DOHH2 (cell line): ENCODE measurements around the gene DAZAP2.

Experiments
- H3F3A ChIP-seq: fragments of 200-600 bp; sonication (generic), shearing (Covaris generic); 2 replicates; pipeline ENCODE4 v1.6.0; 2016; ENCODE audit warnings: antibody characterized with exemption, mild to moderate bottlenecking; ENCODE audit not compliant: control insufficient read depth, insufficient read depth
- H3K27ac ChIP-seq: fragments of 200-600 bp; sonication (generic); 2 replicates; pipeline ENCODE4 v1.5.1; 2014; ENCODE audit warnings: low read depth, mild to moderate bottlenecking, low read length, moderate library complexity
- H3K27me3 ChIP-seq: fragments of 200-600 bp; sonication (generic); 2 replicates; pipeline ENCODE4 v1.6.1; 2014; ENCODE audit warnings: mild to moderate bottlenecking, low read length, mixed read lengths; ENCODE audit not compliant: control insufficient read depth
- H3K36me3 ChIP-seq: fragments of 200-600 bp; sonication (generic); 2 replicates; pipeline ENCODE4 v1.6.1; 2014; ENCODE audit warnings: mild to moderate bottlenecking, low read length, moderate library complexity, mixed read lengths; ENCODE audit not compliant: control insufficient read depth
- H3K4me1 ChIP-seq: fragments of 200-600 bp; sonication (generic); 2 replicates; pipeline ENCODE4 v1.6.1; 2014; ENCODE audit warnings: mild to moderate bottlenecking, low read length, mixed read lengths; ENCODE audit not compliant: control insufficient read depth
- H3K4me2 ChIP-seq: fragments of 200-600 bp; sonication (generic); 2 replicates; pipeline ENCODE4 v1.6.0; 2014; ENCODE audit warnings: mild to moderate bottlenecking, low read length, moderate library complexity
- H3K4me3 ChIP-seq: fragments of 200-600 bp; sonication (generic); 2 replicates; pipeline ENCODE4 v1.5.1; 2014; ENCODE audit warnings: mild to moderate bottlenecking, low read length, mixed read lengths
- H3K79me2 ChIP-seq: fragments of 200-600 bp; sonication (generic); 2 replicates; pipeline ENCODE4 v1.6.1; 2014; ENCODE audit warnings: mild to moderate bottlenecking, low read length, mixed read lengths; ENCODE audit not compliant: control insufficient read depth
- H3K9me2 ChIP-seq: fragments of 200-600 bp; sonication (generic); replicated peaks from 2 replicates; pipeline ENCODE4 v1.6.1; 2014; ENCODE audit warnings: mild to moderate bottlenecking, low read length, mixed read lengths; ENCODE audit not compliant: control insufficient read depth
- H3K9me3 ChIP-seq: fragments of 200-600 bp; sonication (generic); 2 replicates; pipeline ENCODE4 v1.6.1; 2014; ENCODE audit warnings: antibody characterized with exemption, low read length, mixed read lengths; ENCODE audit not compliant: control insufficient read depth, insufficient read depth
- H4K20me1 ChIP-seq: fragments of 200-600 bp; sonication (generic); 2 replicates; pipeline ENCODE4 v1.6.0; 2014; ENCODE audit warnings: low read depth, mild to moderate bottlenecking, antibody characterized with exemption, low read length, moderate library complexity; ENCODE audit not compliant: control insufficient read depth, insufficient read depth
- EZH2phosphoT487 ChIP-seq: fragments of 200-600 bp; sonication (generic); IDR thresholded peaks from 2 replicates; pipeline ENCODE4 v1.6.1; 2017; ENCODE audit warnings: borderline replicate concordance, mild to moderate bottlenecking, antibody characterized with exemption, low read length, moderate library complexity, mixed read lengths
- TF ChIP-seq, protein P1 (sequence below): fragments of 200-600 bp; sonication (generic); IDR thresholded peaks from one replicate; pipeline ENCODE4 v1.5.1; 2014; ENCODE audit warnings: antibody characterized with exemption, mild to moderate bottlenecking, low read depth, low read length; ENCODE audit not compliant: poor library complexity, severe bottlenecking

The DAZAP2 gene

DNA sequence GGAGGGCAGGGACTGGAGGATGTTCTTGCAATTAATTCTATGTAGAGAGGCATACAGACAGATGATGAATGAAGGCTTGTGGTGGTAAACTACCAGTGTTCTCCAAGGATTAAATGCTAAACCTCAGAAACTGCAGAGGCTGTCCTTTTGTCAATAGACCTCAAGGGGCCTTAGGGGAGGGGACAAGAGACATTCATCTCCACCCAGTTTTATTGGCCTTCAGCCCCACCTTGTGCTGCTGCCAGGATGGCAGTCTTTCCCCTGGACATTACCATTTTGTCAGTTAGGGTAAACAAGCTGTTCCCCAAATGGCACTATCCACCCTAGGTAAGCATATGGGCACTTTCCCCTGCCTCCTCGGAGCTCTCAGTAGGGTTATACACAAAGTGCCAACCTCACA is 36.5 kb downstream of the DAZAP2 start:
- Histone ChIP-seq H3K27me3 (peaks cover 24% of the 10 kb centered on the region), H3K79me2 (no peaks in the 10 kb centered on the region), H3K36me3 (no peaks in the 10 kb centered on the region), H4K20me1 (0 out of 2 replicates have a peak, but pooled peaks cover 4% of the 10 kb centered on the region), H3K27ac (no peak overlapping the region), H3K4me1 (peaks cover 12% of the 10 kb centered on the region), H3K9me2 (no peaks in the 10 kb centered on the region), H3K9me3 (no peaks in the 10 kb centered on the region), H3K4me2 (no peak overlapping the region), H3K4me3 (no peak overlapping the region), H3F3A (no peaks in the 10 kb centered on the region)
- TF ChIP-seq EZH2phosphoT487 = no peak
- TF ChIP-seq, protein P1, sequence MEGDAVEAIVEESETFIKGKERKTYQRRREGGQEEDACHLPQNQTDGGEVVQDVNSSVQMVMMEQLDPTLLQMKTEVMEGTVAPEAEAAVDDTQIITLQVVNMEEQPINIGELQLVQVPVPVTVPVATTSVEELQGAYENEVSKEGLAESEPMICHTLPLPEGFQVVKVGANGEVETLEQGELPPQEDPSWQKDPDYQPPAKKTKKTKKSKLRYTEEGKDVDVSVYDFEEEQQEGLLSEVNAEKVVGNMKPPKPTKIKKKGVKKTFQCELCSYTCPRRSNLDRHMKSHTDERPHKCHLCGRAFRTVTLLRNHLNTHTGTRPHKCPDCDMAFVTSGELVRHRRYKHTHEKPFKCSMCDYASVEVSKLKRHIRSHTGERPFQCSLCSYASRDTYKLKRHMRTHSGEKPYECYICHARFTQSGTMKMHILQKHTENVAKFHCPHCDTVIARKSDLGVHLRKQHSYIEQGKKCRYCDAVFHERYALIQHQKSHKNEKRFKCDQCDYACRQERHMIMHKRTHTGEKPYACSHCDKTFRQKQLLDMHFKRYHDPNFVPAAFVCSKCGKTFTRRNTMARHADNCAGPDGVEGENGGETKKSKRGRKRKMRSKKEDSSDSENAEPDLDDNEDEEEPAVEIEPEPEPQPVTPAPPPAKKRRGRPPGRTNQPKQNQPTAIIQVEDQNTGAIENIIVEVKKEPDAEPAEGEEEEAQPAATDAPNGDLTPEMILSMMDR = no peak

DNA sequence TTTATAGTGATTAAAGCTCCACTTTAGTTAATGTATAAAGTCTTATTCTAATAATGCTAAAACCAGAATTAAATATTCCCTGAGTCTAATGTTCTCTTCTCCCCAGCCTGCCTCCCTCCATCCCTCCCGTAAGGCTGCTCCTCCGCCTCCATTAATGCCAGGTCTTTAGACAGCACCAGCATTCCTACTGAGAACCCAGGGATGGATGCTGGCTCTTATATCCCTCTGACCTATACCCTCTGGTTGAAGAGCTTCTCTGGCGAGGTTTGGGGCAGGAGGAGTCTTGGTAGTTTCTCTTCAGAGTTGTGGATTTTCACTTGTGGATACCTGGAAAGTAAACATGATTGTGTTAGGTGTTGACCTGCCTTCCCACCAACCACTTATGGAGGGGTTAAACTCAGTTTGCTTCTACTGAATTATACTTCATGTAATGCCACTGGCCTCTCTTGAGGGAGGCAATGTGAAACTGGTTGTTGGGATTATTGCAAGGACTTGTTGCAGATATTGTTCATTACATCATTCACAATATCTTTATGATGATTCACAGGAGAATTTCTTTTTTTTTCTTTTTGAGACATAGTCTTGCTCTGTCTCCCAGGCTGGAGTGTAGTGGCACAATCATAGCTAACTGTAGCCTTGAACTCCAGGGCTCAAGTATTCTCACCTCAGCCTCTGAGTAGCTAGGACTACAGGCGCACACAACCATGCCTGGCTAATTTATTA is 42.7 kb downstream of the DAZAP2 start:
- no peaks in the 10 kb centered on the region for H3K9me3 ChIP-seq
- no peaks in the 10 kb centered on the region for H3F3A ChIP-seq
- H3K4me3 ChIP-seq = no peak overlapping the region
- H3K27me3 ChIP-seq = peaks cover 18% of the 10 kb centered on the region
- no peaks in the 10 kb centered on the region for H3K79me2 ChIP-seq
- no peaks in the 10 kb centered on the region for H3K9me2 ChIP-seq
- no peak overlapping the region for H3K27ac ChIP-seq
- H3K36me3 ChIP-seq = no peaks in the 10 kb centered on the region
- no peak for TF ChIP-seq EZH2phosphoT487
- TF ChIP-seq, protein P1 = no peak
- H4K20me1 ChIP-seq = no peaks in the 10 kb centered on the region
- H3K4me2 ChIP-seq = no peak overlapping the region
- H3K4me1 ChIP-seq = no peaks in the 10 kb centered on the region

DNA sequence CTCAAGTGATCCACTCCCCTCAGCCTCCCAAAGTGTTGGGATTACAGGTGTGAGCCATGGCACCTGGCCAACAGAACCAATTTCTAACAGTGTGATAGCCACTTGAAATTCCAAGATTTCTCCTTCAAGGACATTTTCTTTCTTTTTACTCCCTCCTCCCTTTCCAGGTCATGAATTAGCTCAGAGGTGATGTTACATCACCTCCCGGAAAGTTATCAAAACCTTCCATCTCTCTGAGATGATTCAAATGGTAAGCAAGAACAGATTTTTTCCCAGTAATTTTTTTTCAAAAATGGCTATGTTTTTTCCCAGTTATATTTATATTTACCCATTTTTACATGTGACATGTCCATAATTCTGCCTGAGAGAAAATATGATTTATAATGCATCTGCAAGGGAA is 47.2 kb downstream of the DAZAP2 start:
- peaks cover 16% of the 10 kb centered on the region for H3K27me3 ChIP-seq
- no peaks in the 10 kb centered on the region for H3K9me2 ChIP-seq
- no peaks in the 10 kb centered on the region for H3K9me3 ChIP-seq
- H4K20me1 ChIP-seq = no peaks in the 10 kb centered on the region
- no peaks in the 10 kb centered on the region for H3K79me2 ChIP-seq
- H3F3A ChIP-seq = no peaks in the 10 kb centered on the region
- TF ChIP-seq, protein P1 = no peak
- TF ChIP-seq EZH2phosphoT487 = no peak
- no peak overlapping the region for H3K27ac ChIP-seq
- no peak overlapping the region for H3K4me2 ChIP-seq
- H3K36me3 ChIP-seq = no peaks in the 10 kb centered on the region
- H3K4me3 ChIP-seq = no peak overlapping the region
- no peaks in the 10 kb centered on the region for H3K4me1 ChIP-seq
